ENCODE data around the gene PCCB. TPM values are rescaled to one million over a fixed set of nuclear protein-coding genes. Genes with fewer than 3 reads are reported as not detected.
A peak's percentile ranks its signal among the peaks of the same experiment; 100 is the strongest.
"Not testable (repeated sequence)": the region's sequence is repeated elsewhere in the genome, so short reads cannot be mapped to it uniquely, and the experiment has no call there.

PCCB gene
- total and polyA plus RNA-seq, 11 donors: 33.9 to 154 (median 91.4) TPM

DNA sequence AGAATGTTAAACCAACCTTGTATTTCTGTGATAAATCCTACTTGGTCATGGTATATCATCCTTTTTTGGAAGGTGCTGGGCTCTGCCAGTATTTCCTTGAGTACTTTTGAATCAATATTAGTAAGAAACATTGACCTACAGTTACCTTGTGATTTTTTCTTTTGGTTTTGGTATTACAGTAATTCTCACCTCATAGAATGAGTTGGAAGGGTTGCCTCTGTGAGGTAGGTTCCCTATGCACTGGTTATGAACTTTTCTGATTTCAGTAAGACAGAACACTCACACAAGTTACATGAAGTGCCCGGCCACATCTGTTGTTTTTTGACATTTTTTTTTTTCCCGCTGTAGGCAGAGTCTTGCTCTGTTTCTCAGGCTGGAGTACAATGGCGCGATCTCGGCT lies 20.0 kb downstream of the PCCB start:
- Histone ChIP-seq H3K4me1 (no peaks in the 10 kb centered on the region), H3K4me3 (no peak overlapping the region), H3K27ac (no peak overlapping the region), H3K9me3 (no peaks in the 10 kb centered on the region), H3K27me3 (no peaks in the 10 kb centered on the region), H3K36me3 (peaks cover 0 to 52% (median 17%) of the 10 kb centered on the region in 9 donors)
- no peak for ATAC-seq
- intact Hi-C loops (cut with DNase I): no loop called here
- DNase-seq: no peak
- TF ChIP-seq, protein P1, sequence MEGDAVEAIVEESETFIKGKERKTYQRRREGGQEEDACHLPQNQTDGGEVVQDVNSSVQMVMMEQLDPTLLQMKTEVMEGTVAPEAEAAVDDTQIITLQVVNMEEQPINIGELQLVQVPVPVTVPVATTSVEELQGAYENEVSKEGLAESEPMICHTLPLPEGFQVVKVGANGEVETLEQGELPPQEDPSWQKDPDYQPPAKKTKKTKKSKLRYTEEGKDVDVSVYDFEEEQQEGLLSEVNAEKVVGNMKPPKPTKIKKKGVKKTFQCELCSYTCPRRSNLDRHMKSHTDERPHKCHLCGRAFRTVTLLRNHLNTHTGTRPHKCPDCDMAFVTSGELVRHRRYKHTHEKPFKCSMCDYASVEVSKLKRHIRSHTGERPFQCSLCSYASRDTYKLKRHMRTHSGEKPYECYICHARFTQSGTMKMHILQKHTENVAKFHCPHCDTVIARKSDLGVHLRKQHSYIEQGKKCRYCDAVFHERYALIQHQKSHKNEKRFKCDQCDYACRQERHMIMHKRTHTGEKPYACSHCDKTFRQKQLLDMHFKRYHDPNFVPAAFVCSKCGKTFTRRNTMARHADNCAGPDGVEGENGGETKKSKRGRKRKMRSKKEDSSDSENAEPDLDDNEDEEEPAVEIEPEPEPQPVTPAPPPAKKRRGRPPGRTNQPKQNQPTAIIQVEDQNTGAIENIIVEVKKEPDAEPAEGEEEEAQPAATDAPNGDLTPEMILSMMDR (IDR thresholded peaks at IDR 0.05): no peak
- TF ChIP-seq POLR2A (IDR thresholded peaks at IDR 0.05): no peak
- WGBS, 4 donors: 96 to 98% (median 97%) methylated on average over 5 of the region's 5 CpGs

DNA sequence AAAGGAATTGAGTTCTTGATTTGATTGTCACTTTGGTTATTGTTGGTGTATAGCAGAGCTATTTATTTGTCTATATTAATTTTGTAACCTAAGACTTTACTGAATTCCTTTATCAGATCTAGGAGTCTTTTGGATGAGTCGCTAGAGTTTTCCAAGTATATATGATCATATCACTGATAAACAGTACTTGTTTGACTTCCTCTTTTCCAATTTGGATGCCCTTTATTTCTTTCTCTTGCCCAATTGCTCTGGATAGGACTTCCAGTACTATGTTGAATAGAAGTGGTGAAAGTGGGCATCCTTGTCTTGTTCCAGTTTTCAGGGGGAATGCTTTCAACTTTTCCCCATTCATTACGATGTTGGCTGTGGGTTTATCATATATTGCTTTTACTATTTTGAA lies 21.5 kb downstream of the PCCB start:
- H3K4me3 ChIP-seq; intact Hi-C loops (cut with DNase I); H3K27me3 ChIP-seq; DNase-seq; H3K27ac ChIP-seq; H3K9me3 ChIP-seq; ATAC-seq; H3K4me1 ChIP-seq: not testable (repeated sequence)
- H3K36me3 ChIP-seq: peaks cover 0 to 38% (median 16%) of the 10 kb centered on the region in 9 donors
- WGBS, 4 donors: 89 to 98% (median 96%) methylated on average over 2 of the region's 2 CpGs

DNA sequence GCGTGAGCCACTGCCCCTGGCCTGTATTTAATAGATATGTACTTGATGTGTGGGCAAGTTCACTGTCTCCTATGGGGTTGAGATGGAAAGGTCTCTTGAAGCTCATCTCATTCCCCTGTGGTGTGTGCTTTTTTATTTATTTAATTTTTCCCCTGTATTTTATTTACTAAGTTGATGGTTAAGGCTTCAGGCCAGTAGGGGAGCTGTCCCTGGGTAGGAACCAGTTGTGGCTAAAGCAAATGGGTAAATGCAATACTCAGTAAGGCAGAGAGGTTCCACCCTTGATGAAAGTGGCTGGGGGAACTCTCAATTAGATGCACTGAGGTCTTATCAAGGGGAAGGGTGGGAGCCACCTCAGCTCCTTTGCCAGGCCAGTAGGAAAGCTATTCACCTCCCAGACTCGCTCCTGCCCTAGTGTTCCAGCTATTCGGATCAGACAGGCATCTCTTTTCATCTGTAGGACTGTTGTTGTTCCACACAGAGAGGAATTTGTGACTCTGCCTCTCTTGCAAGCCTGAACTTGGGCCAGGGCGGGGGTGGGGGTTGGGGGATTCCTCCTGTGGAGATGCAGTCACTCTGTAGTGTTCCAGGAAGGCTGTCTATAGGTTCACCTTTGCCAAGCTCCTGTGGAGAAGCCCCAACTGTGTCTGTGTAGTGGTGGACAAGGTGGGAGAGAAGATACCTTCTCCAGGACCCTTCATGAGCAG lies 26.1 kb downstream of the PCCB start:
- Histone ChIP-seq H3K36me3 (peaks cover 0 to 45% (median 5%) of the 10 kb centered on the region in 9 donors), H3K27ac (no peak overlapping the region), H3K4me3 (no peak overlapping the region), H3K27me3 (no peaks in the 10 kb centered on the region), H3K4me1 (peaks cover 0 to 5% (median 0%) of the 10 kb centered on the region in 12 donors), H3K9me3 (peaks cover 0 to 31% (median 18%) of the 10 kb centered on the region in 12 donors)
- DNase-seq (no peak), ATAC-seq (no peak)
- intact Hi-C loops (cut with DNase I): no loop called here
- WGBS, 4 donors: 86 to 91% (median 89%) methylated on average over 4 of the region's 4 CpGs
- TF ChIP-seq, protein P1 (IDR thresholded peaks at IDR 0.05): no peak
- TF ChIP-seq POLR2A (IDR thresholded peaks at IDR 0.05): no peak

DNA sequence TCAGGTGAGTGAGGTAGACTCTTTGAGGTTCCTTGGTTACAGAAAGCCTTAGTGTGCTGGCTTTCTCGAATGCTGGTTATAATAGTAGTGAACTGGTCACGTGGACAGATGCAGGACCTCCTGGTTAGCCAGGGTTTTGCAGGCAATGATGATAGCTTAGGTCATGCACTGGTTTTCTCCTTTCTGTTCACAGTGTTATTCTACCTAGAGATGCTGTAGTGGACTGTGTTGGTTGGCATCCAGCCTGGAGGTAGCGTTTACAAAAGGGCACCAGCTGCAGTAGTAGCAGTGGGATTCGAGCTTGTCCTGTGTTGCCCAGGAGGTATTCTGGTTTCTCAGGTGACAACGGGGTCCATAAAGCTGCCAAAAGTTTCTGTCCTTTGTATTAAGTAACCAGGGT lies 27.0 kb downstream of the PCCB start:
- TF ChIP-seq, protein P1 (IDR thresholded peaks at IDR 0.05): no peak
- TF ChIP-seq POLR2A (IDR thresholded peaks at IDR 0.05): no peak
- 91 to 94% (median 92%) methylated on average over 5 of the region's 5 CpGs for WGBS, 4 donors
- H3K27ac ChIP-seq: no peak overlapping the region
- no peak overlapping the region for H3K4me3 ChIP-seq
- ATAC-seq (peak in 1 of 4 donors; percentile 26), DNase-seq (no peak)
- peaks cover 0 to 38% (median 18%) of the 10 kb centered on the region in 12 donors for H3K9me3 ChIP-seq
- intact Hi-C loops (cut with DNase I): no loop called here
- H3K36me3 ChIP-seq: peaks cover 0 to 48% (median 5%) of the 10 kb centered on the region in 9 donors
- H3K4me1 ChIP-seq: peaks cover 0 to 13% (median 4%) of the 10 kb centered on the region in 12 donors
- H3K27me3 ChIP-seq: no peaks in the 10 kb centered on the region
